B cell (primary cell): ENCODE data around the gene RORB.

Source experiments
- EZH2 ChIP-seq: IDR thresholded peaks from 2 replicates; pipeline ENCODE4 v1.6.1; 2012; ENCODE audit warnings: borderline replicate concordance, low read depth, mild to moderate bottlenecking, moderate library complexity, low read length; ENCODE audit not compliant: insufficient read depth, poor library complexity, severe bottlenecking
- TF ChIP-seq, protein P1 (sequence below): fragments of 200-600 bp; IDR thresholded peaks from one replicate; pipeline ENCODE4 v1.8.0; 2022; ENCODE audit warnings: antibody characterized with exemption, mild to moderate bottlenecking

DNA sequence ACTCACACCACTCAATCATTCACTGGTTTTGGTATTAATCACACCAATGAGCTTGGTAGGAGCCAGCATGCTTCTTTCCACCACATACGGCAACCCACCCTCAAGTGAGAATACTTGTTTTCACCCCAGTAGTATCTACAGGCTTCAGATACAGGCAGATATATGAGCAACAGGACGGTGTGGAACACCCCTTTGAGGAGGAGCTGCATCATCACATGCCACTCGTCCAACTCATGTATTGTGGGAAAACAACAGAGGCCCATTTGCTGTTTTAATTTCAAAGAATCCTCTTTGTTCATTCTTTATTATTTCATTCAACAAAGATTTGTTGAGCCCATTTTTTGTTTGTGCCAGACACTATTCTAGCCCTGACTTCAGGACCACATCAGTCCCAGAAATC, 46.0 kb downstream of the RORB start:
- TF ChIP-seq, protein P1, sequence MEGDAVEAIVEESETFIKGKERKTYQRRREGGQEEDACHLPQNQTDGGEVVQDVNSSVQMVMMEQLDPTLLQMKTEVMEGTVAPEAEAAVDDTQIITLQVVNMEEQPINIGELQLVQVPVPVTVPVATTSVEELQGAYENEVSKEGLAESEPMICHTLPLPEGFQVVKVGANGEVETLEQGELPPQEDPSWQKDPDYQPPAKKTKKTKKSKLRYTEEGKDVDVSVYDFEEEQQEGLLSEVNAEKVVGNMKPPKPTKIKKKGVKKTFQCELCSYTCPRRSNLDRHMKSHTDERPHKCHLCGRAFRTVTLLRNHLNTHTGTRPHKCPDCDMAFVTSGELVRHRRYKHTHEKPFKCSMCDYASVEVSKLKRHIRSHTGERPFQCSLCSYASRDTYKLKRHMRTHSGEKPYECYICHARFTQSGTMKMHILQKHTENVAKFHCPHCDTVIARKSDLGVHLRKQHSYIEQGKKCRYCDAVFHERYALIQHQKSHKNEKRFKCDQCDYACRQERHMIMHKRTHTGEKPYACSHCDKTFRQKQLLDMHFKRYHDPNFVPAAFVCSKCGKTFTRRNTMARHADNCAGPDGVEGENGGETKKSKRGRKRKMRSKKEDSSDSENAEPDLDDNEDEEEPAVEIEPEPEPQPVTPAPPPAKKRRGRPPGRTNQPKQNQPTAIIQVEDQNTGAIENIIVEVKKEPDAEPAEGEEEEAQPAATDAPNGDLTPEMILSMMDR: no peak
- no peak for TF ChIP-seq EZH2
